ENCODE measurements around the gene AKR1A1. TPM values are rescaled to one million over a fixed set of nuclear protein-coding genes. Genes with fewer than 3 reads are reported as not detected.

AKR1A1 gene
- total RNA-seq, 2 donors from 2014 or later = 35.3 to 130 TPM

DNA sequence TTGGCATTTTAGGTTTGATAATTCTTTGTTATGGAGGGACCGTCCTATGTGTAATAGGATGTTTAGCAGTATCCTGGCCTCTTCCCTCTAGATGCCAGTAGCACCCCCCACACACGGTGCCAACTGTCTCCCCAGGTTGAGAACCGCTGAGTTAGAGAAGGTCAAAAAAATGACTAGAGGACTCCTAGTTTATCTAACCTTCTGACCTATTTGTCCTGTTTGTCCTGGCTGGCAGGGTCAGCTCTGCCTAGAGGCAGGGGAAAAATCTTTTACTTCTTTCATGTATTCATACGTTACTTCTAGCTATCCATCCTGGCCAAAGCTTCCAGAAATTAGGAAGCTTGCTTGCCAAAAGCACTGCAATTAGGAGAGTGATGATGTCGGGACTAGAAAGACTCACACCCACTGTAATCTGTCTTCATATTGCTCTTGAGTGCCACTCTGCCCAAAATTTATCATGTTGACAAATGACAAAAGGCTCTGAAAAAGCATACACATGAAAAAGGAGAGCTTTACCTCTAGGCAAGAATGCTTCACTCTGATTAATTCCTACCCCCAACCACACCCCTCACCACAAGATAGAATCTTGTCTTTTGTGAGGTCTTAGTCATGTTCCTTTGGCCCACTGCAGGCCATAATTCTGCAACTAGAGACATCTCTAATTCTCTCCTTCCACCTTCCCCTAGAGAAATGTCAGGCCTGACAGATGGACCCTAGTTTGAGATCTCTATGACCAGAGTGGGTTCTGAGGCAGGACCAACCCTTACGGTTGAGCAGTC is 14.4 kb upstream of the AKR1A1 start:
- H3K27ac ChIP-seq = no peak overlapping the region
- TF ChIP-seq, protein P1, sequence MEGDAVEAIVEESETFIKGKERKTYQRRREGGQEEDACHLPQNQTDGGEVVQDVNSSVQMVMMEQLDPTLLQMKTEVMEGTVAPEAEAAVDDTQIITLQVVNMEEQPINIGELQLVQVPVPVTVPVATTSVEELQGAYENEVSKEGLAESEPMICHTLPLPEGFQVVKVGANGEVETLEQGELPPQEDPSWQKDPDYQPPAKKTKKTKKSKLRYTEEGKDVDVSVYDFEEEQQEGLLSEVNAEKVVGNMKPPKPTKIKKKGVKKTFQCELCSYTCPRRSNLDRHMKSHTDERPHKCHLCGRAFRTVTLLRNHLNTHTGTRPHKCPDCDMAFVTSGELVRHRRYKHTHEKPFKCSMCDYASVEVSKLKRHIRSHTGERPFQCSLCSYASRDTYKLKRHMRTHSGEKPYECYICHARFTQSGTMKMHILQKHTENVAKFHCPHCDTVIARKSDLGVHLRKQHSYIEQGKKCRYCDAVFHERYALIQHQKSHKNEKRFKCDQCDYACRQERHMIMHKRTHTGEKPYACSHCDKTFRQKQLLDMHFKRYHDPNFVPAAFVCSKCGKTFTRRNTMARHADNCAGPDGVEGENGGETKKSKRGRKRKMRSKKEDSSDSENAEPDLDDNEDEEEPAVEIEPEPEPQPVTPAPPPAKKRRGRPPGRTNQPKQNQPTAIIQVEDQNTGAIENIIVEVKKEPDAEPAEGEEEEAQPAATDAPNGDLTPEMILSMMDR (IDR thresholded peaks at IDR 0.05) = no peak
- H3K4me1 ChIP-seq (ENCODE audit: control insufficient read depth in 1 of 2, low read depth in 2 of 2) = no peaks in the 10 kb centered on the region
- DNase-seq (ENCODE audit: low spot score) (no peak), ATAC-seq (ENCODE audit: insufficient number of reproducible peaks, low FRiP score, low read depth) (no peak)
- H3K4me3 ChIP-seq = no peak overlapping the region
- H3K27me3 ChIP-seq (replicated peaks; ENCODE audit: insufficient read depth) = no peaks in the 10 kb centered on the region
- no peaks in the 10 kb centered on the region for H3K9me3 ChIP-seq
- H3K36me3 ChIP-seq = no peaks in the 10 kb centered on the region

DNA sequence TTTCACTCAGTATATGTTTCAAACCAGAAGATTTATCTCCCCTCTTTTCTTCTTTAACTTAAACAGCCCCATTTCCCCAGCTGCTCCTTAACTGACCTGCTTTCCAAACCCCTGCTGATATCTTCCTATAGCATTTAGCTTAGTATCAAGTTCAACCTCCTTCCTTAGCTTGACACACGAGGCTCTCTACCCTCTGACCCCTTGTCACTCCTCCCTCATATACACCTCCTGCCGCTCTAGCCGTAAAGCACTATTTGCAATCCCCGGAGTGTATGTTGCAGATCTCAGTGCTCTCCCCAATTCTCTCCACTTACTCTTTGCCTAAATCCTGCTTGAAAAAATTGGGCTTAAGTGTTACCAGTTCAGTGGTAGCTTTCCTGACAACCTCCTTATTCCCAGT is 13.7 kb upstream of the AKR1A1 start:
- Histone ChIP-seq H3K36me3 (no peaks in the 10 kb centered on the region), H3K4me3 (no peak overlapping the region), H3K9me3 (no peaks in the 10 kb centered on the region), H3K27ac (no peak overlapping the region), H3K27me3 (replicated peaks; ENCODE audit: insufficient read depth) (no peaks in the 10 kb centered on the region), H3K4me1 (ENCODE audit: control insufficient read depth in 1 of 2, low read depth in 2 of 2) (no peaks in the 10 kb centered on the region)
- ATAC-seq (ENCODE audit: insufficient number of reproducible peaks, low FRiP score, low read depth) (no peak), DNase-seq (ENCODE audit: low spot score) (no peak)
- TF ChIP-seq, protein P1 (IDR thresholded peaks at IDR 0.05) = no peak

DNA sequence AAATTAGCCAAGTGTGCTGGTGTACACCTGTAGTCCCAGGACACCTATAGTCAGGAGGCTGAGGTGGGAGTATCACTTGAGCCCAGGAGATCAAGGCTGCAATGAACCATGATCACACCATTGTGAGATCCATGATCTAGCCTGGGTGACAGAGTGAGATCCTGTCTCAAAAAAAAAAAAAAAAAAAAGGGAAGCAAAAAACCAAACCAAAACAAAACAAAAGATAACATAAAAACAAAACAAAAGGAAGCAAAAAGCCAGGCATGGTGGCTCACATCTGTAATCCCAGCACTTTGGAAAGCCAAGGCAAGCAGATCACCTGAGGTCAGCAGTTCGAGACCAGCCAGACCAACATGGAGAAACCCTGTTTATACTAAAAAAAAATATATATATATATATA is 9.4 kb upstream of the AKR1A1 start:
- Histone ChIP-seq H3K4me3 (no peak overlapping the region), H3K27ac (no peak overlapping the region), H3K4me1 (ENCODE audit: control insufficient read depth in 1 of 2, low read depth in 2 of 2) (no peaks in the 10 kb centered on the region), H3K9me3 (no peaks in the 10 kb centered on the region), H3K36me3 (no peaks in the 10 kb centered on the region), H3K27me3 (replicated peaks; ENCODE audit: insufficient read depth) (no peaks in the 10 kb centered on the region)
- TF ChIP-seq, protein P1 (IDR thresholded peaks at IDR 0.05) = no peak
- ATAC-seq (ENCODE audit: insufficient number of reproducible peaks, low FRiP score, low read depth) (no peak), DNase-seq (ENCODE audit: low spot score) (no peak)

DNA sequence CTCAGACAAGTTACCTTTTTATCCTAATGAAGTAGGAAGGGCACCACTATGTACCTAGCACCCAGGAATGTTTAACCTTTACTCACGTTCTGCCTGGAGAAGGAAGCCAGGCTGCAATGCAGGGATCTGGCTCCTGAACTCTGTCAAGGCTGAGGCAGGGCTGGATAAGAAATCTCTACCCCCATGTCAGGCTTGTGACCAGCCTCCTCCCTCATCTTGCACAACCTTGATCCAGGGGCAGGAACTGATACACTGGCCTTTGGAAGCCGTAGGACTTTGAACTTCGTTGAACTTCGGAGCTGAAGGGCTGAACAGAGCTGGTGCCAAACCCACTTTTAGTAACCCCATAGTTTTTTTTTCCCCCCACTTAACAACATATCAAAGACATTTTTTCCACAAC is 8.0 kb upstream of the AKR1A1 start:
- H3K4me3 ChIP-seq = no peak overlapping the region
- H3K27me3 ChIP-seq (replicated peaks; ENCODE audit: insufficient read depth) = no peaks in the 10 kb centered on the region
- TF ChIP-seq, protein P1 (IDR thresholded peaks at IDR 0.05) = no peak
- H3K27ac ChIP-seq = no peak overlapping the region
- H3K9me3 ChIP-seq = no peaks in the 10 kb centered on the region
- DNase-seq (ENCODE audit: low spot score) (no peak), ATAC-seq (ENCODE audit: insufficient number of reproducible peaks, low FRiP score, low read depth) (no peak)
- no peaks in the 10 kb centered on the region for H3K36me3 ChIP-seq
- H3K4me1 ChIP-seq (ENCODE audit: control insufficient read depth in 1 of 2, low read depth in 2 of 2) = no peaks in the 10 kb centered on the region

DNA sequence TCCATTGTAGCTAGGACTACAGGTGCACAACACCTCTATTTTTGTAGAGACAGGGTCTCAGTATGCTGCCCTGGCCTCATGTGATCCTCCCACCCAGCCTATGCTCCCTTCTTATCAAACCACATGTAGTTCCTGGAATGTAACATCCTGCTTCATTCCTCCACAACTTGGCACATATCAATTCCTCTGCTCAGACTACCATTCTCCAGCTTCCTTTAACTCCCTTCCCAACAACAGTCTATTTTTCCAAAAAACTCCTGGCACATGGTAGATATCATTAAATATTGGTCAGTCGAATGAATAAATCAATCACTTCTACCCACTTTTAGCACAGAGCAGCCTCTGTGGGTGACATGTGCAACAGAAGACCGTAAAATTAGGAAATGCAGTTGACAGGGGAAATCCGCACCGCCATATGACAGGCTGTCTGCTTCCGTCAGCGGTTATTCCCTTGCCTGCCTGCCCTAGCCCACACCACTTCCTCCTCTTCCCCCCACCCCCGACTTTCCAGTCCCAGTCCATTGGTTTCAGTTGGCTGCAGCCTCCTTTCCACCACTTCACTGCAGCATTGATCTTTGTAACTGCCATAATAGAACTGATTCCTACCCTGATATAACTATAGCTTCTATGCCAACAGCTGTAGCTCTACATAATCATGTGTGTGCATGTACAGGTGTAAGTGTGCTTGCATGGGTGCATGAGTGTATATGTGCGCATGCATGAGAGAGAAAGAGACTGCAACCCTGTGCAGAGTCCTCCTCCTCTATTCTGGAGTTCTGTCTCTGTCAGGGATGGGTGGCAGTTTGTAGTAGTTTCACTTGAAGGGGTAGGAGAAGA is 6.8 kb upstream of the AKR1A1 start:
- H3K27me3 ChIP-seq (replicated peaks; ENCODE audit: insufficient read depth) = no peaks in the 10 kb centered on the region
- no peaks in the 10 kb centered on the region for H3K36me3 ChIP-seq
- DNase-seq (ENCODE audit: low spot score) (no peak), ATAC-seq (ENCODE audit: insufficient number of reproducible peaks, low FRiP score, low read depth) (no peak)
- H3K4me1 ChIP-seq (ENCODE audit: control insufficient read depth in 1 of 2, low read depth in 2 of 2) = no peaks in the 10 kb centered on the region
- H3K4me3 ChIP-seq = peak overlapping the region; percentile 19
- H3K27ac ChIP-seq = no peak overlapping the region
- TF ChIP-seq, protein P1 (IDR thresholded peaks at IDR 0.05) = no peak
- H3K9me3 ChIP-seq = no peaks in the 10 kb centered on the region

Measured in thoracic aorta (tissue), 2 donors.